GM18526 (cell line): ENCODE data around the gene ADGRL1.

Source experiments
- POLR2A ChIP-seq: IDR thresholded peaks from 3 replicates; pipeline ENCODE4 v1.6.1; 2011; ENCODE audit not compliant: insufficient read length; ENCODE audit errors: extremely low read depth

The ADGRL1 gene

DNA sequence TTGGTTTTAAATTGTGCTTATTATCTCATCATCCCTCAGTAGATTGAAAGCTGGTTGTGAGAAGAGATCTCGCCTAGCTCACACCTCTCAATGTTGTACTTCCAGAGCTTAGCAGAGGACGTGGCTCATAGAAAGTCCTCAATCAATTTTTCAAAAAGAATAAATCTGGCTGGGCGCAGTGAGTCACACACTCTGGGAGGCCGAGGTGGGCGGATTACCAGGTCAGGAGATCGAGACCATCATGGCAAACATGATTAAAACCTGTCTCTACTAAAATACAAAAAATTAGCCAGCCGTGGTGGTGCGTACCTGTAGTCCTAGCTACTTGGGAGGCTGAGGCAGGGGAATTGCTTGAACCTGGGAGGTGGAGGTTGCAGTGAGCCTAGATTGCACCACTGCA is 64.9 kb downstream of the ADGRL1 start:
- TF ChIP-seq POLR2A, result no peak

DNA sequence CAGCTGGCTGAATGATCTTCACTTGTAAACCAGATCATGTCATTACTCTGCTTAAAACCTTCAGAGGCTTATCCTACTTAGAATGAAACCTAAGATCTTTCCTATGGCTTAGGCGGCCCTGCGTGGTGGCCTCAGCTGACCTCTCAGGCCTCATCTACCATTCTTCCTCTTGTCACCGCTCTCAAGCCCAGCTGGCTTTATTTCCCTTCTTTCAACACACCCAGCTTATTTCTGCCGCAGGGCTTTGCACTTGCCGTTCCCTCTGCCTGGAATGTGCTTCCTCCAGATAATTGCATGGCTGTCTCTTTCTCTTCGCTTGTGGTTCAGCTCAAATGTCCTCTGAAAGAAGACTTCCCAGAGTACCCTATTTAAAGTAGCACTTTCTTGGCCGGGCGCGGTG is 66.0 kb downstream of the ADGRL1 start:
- TF ChIP-seq POLR2A, result no peak

DNA sequence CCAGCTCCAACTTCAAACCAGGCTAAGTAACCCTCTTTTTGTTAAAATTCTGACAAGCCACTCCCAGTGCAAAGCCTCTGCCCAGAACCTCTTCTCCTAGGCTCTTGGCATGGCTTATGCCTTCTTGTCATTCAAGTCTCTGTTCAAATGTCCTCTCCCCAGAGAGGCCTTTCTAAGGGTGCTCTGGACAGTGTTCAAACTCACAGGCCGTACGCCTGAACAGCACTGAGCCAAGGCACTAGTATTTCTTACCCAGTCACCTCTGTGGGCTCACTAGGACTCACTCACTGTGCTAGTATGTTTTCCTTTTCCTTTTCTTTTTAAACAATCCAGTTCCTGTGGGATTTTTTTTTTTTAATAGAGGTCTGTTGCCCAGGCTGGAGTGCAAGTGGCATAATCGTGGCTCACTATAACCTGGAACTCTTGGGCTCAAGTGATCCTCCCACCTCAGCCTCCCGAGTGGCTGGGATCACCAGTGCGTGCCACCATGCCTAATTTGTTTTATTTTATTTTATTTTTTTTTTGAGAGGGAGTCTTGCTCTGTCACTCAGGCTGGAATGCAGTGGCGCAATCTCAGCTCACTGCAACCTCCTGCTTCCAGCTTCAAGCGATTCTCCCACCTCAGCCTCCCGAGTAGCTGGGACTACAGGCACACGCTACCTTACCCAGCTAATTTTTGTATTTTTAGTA is 67.2 kb downstream of the ADGRL1 start:
- TF ChIP-seq POLR2A, result no peak

DNA sequence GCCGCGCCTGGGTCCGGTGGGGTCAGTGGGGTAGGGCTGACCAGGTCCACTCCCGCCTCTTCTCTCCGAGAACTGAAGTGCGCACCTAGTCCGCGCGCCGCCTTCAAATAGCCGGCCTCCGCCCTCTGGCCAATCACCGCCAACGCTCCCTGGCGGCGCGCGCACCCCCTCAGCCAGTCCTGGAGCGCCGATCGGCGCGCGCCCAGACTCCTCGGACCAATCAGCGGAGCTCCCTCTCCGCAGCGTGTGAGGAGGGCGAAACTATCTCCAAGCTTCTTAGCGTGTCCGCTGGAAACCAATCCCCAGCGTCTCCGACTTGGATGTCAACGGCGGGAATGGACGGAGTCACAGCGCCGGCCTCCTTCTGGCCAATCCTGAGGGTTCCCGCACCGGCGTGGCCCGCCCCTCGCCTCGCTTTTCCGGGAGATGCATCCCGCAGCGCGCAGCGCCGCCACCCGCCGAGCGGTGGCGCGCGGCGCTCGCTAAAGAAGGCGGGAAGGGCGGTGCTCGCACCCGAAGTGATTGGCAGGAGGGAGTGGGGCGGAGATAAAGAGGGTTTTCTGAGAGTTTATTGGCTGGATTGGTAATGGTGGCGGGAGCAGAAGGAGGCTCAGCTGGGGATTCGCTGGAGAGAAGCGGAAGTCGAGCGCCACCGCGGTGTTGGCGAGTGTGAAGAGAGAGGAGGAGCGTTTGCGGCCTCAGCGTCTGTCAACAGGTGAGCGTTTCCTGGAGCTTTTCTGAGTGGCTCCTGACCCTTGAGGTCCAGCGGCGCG is 69.3 kb downstream of the ADGRL1 start, which contains the start of gene ASF1B:
Gene ASF1B (minus strand): TSS at position 81 of the 773 bp plus-strand sequence. CDS start 133 bp downstream, outside the sequence.
- TF ChIP-seq POLR2A, result peak; percentile 96

DNA sequence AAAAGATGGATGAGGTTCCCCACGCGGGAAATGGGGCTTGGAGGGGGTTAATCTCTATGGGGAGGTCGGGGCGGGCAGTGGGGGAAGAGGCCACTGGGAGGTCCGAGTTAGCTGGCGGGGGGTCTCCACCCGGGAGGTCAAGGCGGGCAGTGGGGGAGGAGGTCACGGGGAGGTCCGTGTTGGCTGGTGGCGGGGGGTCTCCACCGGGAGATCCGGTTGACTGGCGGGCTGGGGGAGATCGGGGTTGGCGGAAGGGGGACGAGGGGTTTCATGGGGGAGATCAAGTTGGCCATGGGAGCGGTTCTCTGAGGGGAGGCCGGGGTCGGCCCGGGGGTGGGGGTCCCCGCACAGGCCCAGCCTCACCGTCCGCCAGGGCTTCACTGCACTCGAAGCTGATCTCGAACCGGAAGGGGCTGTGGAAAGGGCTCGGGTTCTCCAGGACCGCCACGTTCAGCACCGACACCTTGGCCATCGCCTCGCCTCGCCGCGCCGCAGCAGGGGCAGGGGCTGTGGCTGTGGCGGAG is 69.9 kb downstream of the ADGRL1 start:
- TF ChIP-seq POLR2A, result no peak

DNA sequence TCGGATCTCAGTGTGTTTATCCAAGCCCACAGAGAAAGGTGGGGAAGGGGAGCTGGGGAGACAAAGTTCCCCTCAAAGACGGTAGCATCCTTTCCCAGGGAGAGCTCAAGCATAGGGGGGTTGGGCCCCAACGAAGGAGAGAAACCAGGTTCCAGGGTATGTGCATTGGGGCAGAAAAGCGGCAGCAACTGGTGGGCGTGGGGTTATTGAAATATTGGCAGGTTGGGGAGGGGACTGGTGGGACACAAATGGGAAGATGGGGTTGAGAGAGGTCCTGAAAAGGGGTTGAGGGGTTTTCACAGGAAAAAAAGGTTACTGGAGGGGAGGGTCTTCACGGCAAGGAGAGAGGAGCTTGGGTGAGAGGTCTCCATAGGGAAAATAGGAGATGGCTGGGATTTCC is 70.6 kb downstream of the ADGRL1 start:
- no peak for TF ChIP-seq POLR2A

DNA sequence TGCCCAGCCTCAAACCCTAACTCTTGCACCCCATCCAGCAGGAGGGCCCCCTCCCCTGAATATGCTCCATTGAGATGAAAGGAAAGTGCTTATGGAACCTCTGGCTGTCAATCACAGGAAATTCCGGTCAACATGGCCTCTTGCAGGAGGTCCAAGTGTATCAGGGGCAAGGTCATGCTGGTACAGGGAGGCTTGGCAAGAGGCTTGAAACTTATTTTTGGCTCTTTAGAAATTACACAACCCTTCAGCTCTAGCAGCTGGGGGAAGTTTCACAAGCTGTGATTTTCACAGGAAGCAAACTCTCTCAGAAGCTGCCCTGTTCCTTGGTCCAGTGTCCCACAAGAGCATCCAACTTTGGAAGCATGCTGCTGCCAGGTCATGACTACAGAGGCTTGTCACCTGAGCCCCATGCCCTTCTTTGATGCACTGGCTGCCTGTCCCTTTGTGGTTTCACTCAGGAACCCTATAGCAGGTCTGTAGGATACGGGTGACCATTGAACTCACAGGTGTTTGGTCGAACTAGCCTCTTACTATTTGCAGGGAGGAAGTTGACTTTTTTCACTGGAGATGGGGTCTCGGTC is 78.0 kb downstream of the ADGRL1 start:
- no peak for TF ChIP-seq POLR2A

DNA sequence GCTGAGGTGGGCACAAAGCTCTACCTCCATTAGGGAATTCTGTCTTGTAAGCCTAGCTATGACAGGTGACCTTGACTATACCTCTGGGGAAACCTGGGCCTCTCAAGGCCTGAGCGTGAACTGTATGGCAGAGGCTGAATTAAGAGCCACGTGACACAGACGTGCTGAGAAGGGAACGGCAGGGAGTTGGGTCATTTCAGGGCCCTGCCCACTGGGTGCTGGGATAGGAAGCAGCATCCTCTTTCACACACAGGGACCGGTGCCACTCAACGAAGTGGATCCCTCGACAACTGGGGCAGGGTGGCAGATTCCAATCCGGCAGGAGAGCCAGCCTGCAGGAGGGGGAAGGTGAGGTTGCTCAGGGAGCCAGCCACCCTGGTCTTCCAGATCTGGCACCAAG is 78.8 kb downstream of the ADGRL1 start:
- TF ChIP-seq POLR2A, result no peak

DNA sequence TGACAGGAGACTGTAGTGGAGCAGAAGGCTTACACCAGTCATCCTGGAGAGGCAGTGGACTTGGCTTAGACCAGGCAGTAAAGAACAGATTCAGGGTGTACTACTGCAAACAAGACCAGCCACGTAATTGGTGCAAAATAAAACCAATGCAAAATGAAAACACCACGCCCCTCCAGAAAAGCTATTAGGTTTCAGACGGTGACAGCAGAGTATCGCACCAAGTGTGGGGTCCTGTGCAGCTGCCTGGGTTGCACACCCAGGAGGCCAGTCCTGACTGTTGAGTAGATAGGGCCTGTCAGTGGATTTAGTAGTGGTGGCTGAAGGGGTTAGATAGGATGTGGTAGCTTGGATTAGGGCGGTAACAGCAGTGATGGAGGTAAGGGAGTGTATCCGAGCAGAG is 83.0 kb downstream of the ADGRL1 start:
- no peak for TF ChIP-seq POLR2A

DNA sequence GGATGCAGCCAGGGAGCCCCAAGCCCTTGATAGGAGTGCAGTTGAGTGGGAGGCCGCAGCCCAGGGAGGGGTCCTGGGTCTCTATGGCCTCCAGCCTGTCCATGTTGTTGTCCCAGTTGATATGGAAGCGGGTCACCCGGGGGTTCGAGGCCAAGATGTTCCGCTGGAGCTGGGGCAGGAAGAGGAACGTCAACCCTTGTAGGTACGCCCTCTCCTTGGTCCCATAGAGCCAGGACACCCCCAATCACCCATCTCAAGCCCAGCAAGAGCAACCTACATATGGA is 85.5 kb downstream of the ADGRL1 start:
- TF ChIP-seq POLR2A, result no peak

DNA sequence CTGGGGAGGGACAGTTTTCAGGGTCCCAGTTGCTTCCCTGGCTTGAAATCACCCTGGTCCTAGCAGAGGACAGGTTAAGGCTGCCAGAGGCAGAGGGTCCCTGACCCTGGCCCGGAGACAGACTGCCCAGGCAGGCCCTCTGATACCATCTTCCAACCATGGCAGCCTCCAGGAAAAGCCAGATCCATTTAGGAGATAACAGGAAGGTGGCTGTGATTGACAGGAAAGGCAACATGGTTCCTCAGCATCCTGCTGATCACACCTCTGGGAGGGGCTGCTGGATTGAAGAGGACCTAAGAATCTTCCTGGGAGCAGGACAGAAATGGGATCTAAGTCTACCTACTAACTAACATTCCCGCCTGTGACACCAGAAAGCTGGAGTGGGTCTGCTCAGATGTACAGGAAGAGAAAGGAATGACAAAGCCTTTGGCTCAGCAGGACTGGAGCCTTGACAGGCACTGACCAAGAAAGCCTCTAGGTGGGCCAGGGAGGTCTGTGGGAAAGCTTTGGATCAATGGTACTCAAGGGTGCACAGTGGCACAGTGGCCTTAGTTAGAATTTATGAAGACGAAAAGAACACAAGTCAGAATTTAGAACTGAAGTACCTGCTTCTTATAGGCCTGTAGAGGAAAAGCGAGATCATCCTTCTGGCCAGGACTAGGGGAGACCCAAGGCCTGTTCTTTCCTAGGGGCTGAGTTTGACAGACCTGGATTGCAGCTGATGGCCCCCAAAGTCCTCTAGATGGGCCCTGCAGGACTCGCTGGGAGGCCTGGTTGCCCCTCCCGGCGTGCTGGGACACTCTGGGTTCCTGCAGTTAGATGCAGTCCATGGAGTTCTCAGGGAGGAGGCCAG is 86.1 kb downstream of the ADGRL1 start:
- TF ChIP-seq POLR2A, result no peak

DNA sequence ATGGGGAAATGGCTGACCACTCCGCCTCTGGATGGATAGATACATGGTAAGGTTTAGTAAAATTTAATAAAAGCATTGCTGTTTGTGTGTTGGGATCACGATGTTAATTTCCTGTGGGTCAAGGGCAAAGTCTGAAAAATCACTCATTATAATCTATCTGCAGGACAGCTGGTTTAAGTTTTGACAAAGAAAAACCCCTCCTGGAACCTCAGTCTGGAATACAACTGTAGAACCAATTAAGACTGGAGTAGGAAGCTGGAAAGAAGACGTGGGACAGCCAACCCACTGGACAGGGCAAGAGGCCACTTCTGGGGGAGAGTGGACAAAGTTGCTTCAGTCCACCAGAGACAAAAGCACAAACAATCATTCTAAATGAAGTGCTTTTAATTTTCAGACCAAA is 86.8 kb downstream of the ADGRL1 start:
- TF ChIP-seq POLR2A, result no peak

DNA sequence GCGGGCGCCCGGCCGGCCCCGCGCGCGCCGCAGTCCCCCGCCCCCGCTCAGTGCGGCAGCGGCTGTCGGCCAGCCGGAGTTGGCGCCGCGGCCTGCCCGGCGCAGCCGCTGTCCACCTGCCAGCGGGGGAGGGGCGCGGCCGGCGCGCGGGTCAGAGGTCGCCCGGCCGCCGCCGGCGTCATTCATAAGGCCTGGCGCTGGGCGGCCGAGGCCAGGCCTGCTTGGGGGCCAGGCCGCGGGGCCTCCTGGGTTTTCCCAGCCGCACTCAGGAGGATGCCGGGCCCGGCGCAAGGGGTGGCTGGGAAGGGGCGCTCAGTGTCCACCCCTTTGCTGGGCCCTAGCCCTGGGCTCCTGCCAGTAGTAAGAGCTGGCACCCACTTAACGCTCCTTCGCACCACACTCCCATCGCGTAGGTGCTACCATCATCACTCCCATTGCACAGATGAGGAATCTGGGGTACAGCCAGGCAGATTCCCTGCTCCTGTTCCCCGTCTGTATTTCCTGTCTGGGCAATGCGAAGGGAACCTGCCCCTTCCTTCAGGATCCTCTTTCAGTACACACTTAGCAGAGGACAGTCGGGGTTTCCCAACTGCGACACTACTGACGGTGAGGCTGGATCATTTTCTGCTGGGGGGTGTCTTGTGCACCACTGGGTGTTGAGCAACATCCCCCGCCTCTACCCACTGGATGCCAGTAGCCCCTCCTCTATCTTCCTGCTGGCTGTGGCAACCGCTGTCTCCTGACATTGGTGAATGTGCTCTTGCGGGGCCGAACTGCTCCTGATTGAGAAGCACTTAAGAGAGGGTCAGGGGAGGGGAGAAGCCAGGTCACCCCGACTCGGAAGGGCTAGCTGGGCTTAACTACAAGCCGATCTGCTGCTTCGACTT is 87.6 kb downstream of the ADGRL1 start:
- no peak for TF ChIP-seq POLR2A

DNA sequence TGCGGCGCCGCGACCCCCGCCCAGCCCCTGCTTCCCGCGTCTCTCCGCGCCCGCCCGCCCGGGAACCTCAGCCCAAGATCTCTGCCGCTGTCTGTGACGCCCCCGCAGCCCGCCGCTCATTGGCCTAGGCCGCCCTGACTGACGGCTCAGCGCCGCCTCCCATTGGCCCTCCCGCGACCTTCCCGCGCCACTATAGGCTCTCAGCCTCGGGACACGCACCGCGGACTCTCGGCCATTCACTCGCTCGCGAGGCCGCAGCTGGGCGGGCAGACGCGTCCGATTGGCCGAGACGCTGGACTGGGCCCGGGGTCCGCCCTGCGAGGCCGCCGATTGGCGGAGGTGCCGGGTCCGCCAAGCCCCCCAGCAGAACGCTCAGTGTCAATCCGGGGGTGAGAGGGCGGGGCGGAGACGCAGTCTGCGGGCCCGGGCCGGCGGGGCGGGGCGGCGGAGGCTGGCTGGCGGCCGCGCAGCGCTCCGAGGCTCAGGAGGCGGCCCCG is 88.3 kb downstream of the ADGRL1 start, which contains the start of gene PRKACA:
Gene PRKACA (minus strand): TSS at position 95 of the 497 bp plus-strand sequence. CDS start 215 bp downstream, outside the sequence.
- TF ChIP-seq POLR2A, result peak; percentile 34
